Measurements from ENCODE around the gene POLR3H.

The POLR3H gene

DNA sequence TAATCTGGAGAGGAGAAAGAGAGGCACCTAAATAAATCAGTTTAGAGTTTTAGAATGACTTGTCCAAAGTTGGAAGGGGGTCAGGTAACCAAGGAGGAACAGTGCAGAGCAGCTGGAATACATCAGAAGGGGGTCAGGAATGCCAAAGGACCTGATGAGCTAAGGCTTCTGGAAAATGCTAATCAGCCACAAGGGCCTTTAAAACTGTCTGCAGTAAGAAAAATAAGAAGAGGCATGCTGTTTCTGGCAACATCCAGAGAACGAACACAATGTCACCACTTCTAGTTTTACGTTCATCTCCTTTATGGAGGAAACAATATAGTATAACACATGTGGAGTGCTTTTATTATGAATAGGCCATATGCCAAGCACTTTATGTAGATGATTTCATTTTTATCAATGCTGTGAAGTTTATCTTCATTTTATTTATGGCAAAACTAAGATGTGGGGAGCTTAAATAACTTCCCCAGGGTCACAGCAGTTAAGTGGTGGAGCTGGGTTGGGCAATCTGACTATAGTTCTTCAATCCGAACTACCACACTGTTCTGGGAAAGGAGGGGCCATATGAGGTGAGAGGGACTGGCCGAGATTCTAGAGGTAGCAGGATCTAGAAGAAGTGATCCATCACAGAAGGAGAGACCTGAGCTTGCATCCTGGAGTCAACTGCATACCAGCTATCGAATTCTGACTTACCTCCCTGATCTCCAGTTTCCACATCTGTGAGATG, 52.7 kb downstream of the POLR3H start:
- Histone ChIP-seq H3K4me2 (ENCODE audit: low read depth, low read length, poor library complexity, severe bottlenecking) (no peak overlapping the region), H3K36me3 (ENCODE audit: insufficient read depth, low read length) (no peaks in the 10 kb centered on the region), H3K9me3 (ENCODE audit: insufficient read depth, low read depth, low read length) (no peaks in the 10 kb centered on the region), H2AFZ (ENCODE audit: low read length) (no peak overlapping the region), H3K9ac (ENCODE audit: low read depth, low read length, poor library complexity, severe bottlenecking) (no peak overlapping the region), H3K9me2 (replicated peaks; ENCODE audit: low read depth, low read length) (no peaks in the 10 kb centered on the region), H3K79me2 (ENCODE audit: insufficient read depth, low read length) (peaks cover 55% of the 10 kb centered on the region), H4K20me1 (ENCODE audit: insufficient read depth, low read length, poor library complexity, severe bottlenecking) (no peaks in the 10 kb centered on the region), H3K27me3 (ENCODE audit: insufficient read depth, low read length, poor library complexity, severe bottlenecking) (no peaks in the 10 kb centered on the region), H3K4me3 (ENCODE audit: low read length, poor library complexity, severe bottlenecking) (no peak overlapping the region), H3K4me1 (ENCODE audit: insufficient read depth, low read length, poor library complexity, severe bottlenecking) (no peaks in the 10 kb centered on the region), H3F3A (ENCODE audit: low read depth) (no peaks in the 10 kb centered on the region)
- no peak for TF ChIP-seq EZH2phosphoT487 (IDR thresholded peaks at IDR 0.05; ENCODE audit: borderline replicate concordance)
- TF ChIP-seq, protein P1, sequence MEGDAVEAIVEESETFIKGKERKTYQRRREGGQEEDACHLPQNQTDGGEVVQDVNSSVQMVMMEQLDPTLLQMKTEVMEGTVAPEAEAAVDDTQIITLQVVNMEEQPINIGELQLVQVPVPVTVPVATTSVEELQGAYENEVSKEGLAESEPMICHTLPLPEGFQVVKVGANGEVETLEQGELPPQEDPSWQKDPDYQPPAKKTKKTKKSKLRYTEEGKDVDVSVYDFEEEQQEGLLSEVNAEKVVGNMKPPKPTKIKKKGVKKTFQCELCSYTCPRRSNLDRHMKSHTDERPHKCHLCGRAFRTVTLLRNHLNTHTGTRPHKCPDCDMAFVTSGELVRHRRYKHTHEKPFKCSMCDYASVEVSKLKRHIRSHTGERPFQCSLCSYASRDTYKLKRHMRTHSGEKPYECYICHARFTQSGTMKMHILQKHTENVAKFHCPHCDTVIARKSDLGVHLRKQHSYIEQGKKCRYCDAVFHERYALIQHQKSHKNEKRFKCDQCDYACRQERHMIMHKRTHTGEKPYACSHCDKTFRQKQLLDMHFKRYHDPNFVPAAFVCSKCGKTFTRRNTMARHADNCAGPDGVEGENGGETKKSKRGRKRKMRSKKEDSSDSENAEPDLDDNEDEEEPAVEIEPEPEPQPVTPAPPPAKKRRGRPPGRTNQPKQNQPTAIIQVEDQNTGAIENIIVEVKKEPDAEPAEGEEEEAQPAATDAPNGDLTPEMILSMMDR (conservative IDR thresholded peaks at IDR 0.05; ENCODE audit: low read length) = no peak

DNA sequence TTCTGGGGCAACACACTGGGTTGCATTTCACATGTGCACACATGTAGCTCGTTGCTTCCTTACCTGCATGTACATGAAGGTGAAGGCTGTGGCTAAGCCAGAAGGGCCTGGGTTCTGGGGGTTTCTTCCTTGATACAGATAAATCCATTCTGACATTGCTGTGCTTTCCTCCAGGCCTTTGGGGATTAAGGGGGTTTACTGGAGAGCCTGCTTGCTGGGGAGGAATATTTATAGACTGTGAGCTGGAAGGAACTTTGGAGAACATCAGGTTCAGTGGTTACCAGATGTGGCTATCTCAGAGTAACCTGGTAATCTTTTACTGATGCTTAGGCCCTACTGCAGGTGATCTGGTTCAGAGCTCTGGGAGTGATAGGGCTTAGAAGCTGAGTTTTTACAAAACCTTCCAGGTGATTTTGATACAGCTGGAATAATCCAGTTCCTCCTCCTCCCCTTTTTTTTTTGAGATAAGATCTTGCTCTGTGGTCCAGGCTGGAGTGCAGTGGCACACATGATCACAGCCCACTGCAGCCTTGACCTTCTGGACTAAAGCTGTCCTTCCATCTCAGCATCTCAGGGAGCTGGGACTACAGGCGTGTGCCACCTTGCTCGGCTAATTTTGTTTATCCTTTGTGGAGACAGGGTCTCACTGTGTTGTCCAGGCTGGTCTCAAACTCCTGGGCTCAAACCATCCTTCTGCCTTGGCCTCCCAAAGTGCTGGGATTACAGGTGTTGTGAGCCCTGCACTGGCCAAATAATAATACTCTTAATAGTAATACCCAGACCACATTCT, 55.5 kb downstream of the POLR3H start:
- Histone ChIP-seq H4K20me1 (ENCODE audit: insufficient read depth, low read length, poor library complexity, severe bottlenecking) (no peaks in the 10 kb centered on the region), H3F3A (ENCODE audit: low read depth) (no peaks in the 10 kb centered on the region), H3K9me2 (replicated peaks; ENCODE audit: low read depth, low read length) (no peaks in the 10 kb centered on the region), H3K4me2 (ENCODE audit: low read depth, low read length, poor library complexity, severe bottlenecking) (no peak overlapping the region), H3K4me1 (ENCODE audit: insufficient read depth, low read length, poor library complexity, severe bottlenecking) (no peaks in the 10 kb centered on the region), H3K4me3 (ENCODE audit: low read length, poor library complexity, severe bottlenecking) (no peak overlapping the region), H3K36me3 (ENCODE audit: insufficient read depth, low read length) (no peaks in the 10 kb centered on the region), H3K9ac (ENCODE audit: low read depth, low read length, poor library complexity, severe bottlenecking) (no peak overlapping the region), H3K9me3 (ENCODE audit: insufficient read depth, low read depth, low read length) (no peaks in the 10 kb centered on the region), H2AFZ (ENCODE audit: low read length) (no peak overlapping the region), H3K27me3 (ENCODE audit: insufficient read depth, low read length, poor library complexity, severe bottlenecking) (no peaks in the 10 kb centered on the region), H3K79me2 (ENCODE audit: insufficient read depth, low read length) (peaks cover 64% of the 10 kb centered on the region)
- TF ChIP-seq, protein P1 (conservative IDR thresholded peaks at IDR 0.05; ENCODE audit: low read length) = no peak
- no peak for TF ChIP-seq EZH2phosphoT487 (IDR thresholded peaks at IDR 0.05; ENCODE audit: borderline replicate concordance)

DNA sequence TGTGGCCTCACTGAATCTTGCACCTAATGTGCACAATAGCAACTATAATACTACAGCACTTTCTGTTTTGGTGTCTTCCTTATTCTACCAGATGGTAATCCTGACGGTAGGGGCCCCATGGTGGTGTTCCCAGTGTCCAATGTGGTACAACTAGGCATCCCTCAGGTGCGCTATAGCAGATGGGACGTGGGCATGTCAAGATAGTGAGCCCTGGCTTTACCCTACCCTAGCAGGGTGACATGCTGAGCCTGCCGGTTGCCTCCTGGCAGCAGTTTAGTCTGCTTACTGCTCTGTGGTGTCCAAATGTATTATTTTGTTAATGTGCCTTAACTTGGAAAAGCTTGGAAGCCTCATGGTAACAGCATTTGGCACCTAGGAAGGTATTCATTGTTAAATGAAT, 56.2 kb downstream of the POLR3H start:
- H3K36me3 ChIP-seq (ENCODE audit: insufficient read depth, low read length) = no peaks in the 10 kb centered on the region
- no peak overlapping the region for H3K4me2 ChIP-seq (ENCODE audit: low read depth, low read length, poor library complexity, severe bottlenecking)
- H3K4me1 ChIP-seq (ENCODE audit: insufficient read depth, low read length, poor library complexity, severe bottlenecking) = no peaks in the 10 kb centered on the region
- H3K4me3 ChIP-seq (ENCODE audit: low read length, poor library complexity, severe bottlenecking) = no peak overlapping the region
- H3K9ac ChIP-seq (ENCODE audit: low read depth, low read length, poor library complexity, severe bottlenecking) = no peak overlapping the region
- no peaks in the 10 kb centered on the region for H3K9me2 ChIP-seq (replicated peaks; ENCODE audit: low read depth, low read length)
- no peak overlapping the region for H2AFZ ChIP-seq (ENCODE audit: low read length)
- no peaks in the 10 kb centered on the region for H3K27me3 ChIP-seq (ENCODE audit: insufficient read depth, low read length, poor library complexity, severe bottlenecking)
- no peaks in the 10 kb centered on the region for H3F3A ChIP-seq (ENCODE audit: low read depth)
- peaks cover 65% of the 10 kb centered on the region for H3K79me2 ChIP-seq (ENCODE audit: insufficient read depth, low read length)
- no peaks in the 10 kb centered on the region for H4K20me1 ChIP-seq (ENCODE audit: insufficient read depth, low read length, poor library complexity, severe bottlenecking)
- no peaks in the 10 kb centered on the region for H3K9me3 ChIP-seq (ENCODE audit: insufficient read depth, low read depth, low read length)
- no peak for TF ChIP-seq EZH2phosphoT487 (IDR thresholded peaks at IDR 0.05; ENCODE audit: borderline replicate concordance)
- TF ChIP-seq, protein P1 (conservative IDR thresholded peaks at IDR 0.05; ENCODE audit: low read length) = no peak
